ENCODE measurements around the gene OPN3.

OPN3 gene

DNA sequence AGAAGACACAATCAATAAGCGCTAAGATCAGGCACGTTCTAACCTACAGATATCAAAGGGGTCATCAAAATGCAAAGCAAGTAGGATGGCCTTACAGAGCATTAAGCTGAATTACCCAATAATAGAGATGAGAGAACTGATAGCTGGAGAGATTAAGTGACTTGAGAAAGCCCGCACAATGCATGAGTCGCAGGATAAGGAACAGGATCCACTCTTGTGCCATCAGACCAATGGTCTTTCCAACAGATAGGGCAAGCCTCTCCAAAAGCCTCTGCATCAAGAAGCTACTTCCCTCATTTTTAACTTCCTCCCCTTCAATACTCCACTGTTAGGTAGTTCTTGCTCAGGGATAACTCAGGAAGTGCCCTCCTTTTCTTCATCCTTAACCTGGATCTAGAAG, 2.6 kb downstream of the OPN3 start:
- no peak for TF ChIP-seq GATA2 (IDR thresholded peaks at IDR 0.05; ENCODE audit: low read depth, low read length)

GRCh38 chr1:241637046-241637590, 3.1 kb downstream of the OPN3 start:
- TF ChIP-seq GATA2 (IDR thresholded peaks at IDR 0.05; ENCODE audit: low read depth, low read length) (no peak), GATA3 (IDR thresholded peaks at IDR 0.05; ENCODE audit: low read depth, low read length) (peak; percentile 30; the same call in 1 of the 2 replicates)

- no peak for TF ChIP-seq GATA3 (IDR thresholded peaks at IDR 0.05; ENCODE audit: low read depth, low read length)
- no peak for TF ChIP-seq GATA2 (IDR thresholded peaks at IDR 0.05; ENCODE audit: low read depth, low read length)
These were observed 3.9 kb downstream of the OPN3 start for GRCh38 chr1:241636291-241636690.

- TF ChIP-seq GATA2 (IDR thresholded peaks at IDR 0.05; ENCODE audit: low read depth, low read length): no peak
- no peak for TF ChIP-seq GATA3 (IDR thresholded peaks at IDR 0.05; ENCODE audit: low read depth, low read length)
These were observed 4.5 kb downstream of the OPN3 start for GRCh38 chr1:241635556-241636152.

- TF ChIP-seq GATA3 (IDR thresholded peaks at IDR 0.05; ENCODE audit: low read depth, low read length): no peak
- TF ChIP-seq GATA2 (IDR thresholded peaks at IDR 0.05; ENCODE audit: low read depth, low read length): no peak
These were observed 7.2 kb downstream of the OPN3 start for GRCh38 chr1:241632987-241633386.

GRCh38 chr1:241631674-241632073, 8.5 kb downstream of the OPN3 start:
- no peak for TF ChIP-seq GATA3 (IDR thresholded peaks at IDR 0.05; ENCODE audit: low read depth, low read length)
- TF ChIP-seq GATA2 (IDR thresholded peaks at IDR 0.05; ENCODE audit: low read depth, low read length): no peak

DNA sequence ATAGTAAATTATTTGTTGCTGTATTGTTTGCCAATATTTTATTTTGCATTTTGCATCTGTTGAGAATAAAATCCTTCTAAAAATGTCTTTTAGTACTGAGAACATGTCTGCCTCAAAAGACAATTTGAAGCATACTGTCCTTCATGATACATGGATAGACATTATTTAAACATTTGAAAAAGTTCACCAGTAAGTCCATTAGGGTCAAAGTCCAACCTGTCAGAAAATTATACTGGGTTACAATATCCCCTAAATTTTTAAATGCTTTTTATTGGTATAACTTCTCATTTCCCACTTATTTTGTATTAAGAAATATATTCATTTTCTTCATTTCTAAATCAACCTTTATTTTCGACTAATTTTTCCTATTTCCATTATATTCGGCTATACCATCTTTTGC, 9.3 kb downstream of the OPN3 start:
- no peak for TF ChIP-seq GATA2 (IDR thresholded peaks at IDR 0.05; ENCODE audit: low read depth, low read length)
- TF ChIP-seq GATA3 (IDR thresholded peaks at IDR 0.05; ENCODE audit: low read depth, low read length): no peak

DNA sequence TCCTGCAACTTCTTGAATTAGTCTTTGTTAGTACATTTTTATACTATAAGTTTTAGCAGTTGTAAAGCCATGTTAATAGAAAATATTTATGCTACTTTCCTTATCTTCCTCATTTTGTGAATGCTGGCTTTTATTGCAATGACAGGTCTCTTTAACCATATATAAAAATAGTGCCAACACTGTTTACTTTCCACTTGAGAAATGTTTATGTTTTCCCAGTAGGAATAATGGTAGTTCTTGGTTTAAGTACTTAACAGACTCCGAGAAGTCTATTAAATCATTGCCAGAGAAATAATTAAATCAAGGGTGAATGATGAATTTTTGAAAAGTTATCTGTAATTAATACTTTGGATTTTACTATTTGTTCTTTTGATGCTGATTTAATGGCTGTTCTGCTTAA, 9.7 kb downstream of the OPN3 start:
- TF ChIP-seq GATA3 (IDR thresholded peaks at IDR 0.05; ENCODE audit: low read depth, low read length): no peak
- TF ChIP-seq GATA2 (IDR thresholded peaks at IDR 0.05; ENCODE audit: low read depth, low read length): no peak

DNA sequence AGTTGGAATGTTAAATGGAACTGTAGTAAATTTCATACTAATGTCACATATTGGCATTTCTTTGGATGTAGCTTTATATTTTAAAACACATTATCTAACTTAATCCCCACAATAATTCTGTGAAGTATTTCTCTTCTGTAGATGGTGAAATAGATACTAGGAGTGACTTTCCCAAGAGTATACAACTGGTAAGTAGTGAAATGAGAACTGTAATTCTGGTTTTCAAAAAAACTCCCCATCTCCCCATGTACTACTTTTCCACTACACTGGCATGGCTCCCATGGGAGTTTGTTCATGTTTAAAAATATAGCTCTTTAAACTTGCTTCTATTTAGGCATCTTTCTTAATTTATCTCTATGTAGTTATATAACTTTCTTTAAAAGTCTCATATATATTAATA, 10.2 kb downstream of the OPN3 start:
- TF ChIP-seq GATA3 (IDR thresholded peaks at IDR 0.05; ENCODE audit: low read depth, low read length) (no peak), GATA2 (IDR thresholded peaks at IDR 0.05; ENCODE audit: low read depth, low read length) (no peak)

DNA sequence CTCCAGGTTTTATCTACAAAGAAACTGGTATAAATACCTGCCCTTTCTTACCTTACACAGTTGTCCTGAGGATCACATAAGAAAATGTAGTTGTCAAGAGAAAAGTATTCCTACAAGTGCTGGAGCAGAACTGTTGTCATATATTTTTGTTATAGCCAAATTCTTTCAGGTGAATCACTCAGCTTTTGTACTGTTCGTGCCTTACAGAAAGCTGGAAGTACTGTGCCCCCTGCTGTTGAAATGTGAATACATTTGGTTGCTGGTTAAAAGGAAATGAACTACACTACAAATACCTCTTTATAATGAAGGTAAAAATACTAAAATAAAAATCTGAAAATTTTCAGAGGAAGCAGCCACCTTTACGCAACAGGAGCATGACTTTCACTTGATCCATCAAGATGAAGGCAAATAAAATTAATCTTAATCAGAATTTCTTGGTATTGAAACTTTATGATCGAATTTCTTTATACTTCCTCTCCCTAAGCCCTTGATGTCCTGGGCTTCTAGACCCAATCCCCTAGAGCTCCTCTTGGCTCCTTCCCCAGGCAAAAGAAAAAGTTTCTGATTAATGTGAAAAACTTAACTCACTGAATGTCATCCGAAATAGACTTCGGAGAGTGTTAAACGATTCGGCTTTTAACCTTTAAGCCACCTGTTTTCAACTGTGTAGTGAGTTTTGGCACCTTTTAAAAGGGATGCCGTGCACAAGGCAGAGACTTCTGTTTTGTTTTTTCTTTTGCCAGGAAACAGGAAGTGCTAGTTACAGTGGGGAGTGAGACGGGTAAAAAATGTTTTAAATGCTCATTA, 12.5 kb downstream of the OPN3 start:
- TF ChIP-seq GATA2 (IDR thresholded peaks at IDR 0.05; ENCODE audit: low read depth, low read length) (no peak), GATA3 (IDR thresholded peaks at IDR 0.05; ENCODE audit: low read depth, low read length) (no peak)

- TF ChIP-seq GATA2 (IDR thresholded peaks at IDR 0.05; ENCODE audit: low read depth, low read length) (no peak), GATA3 (IDR thresholded peaks at IDR 0.05; ENCODE audit: low read depth, low read length) (no peak)
These were observed 15.2 kb downstream of the OPN3 start for GRCh38 chr1:241624935-241625334.

- no peak for TF ChIP-seq GATA2 (IDR thresholded peaks at IDR 0.05; ENCODE audit: low read depth, low read length)
- no peak for TF ChIP-seq GATA3 (IDR thresholded peaks at IDR 0.05; ENCODE audit: low read depth, low read length)
These were observed 17.5 kb downstream of the OPN3 start for GRCh38 chr1:241622669-241623068.

GRCh38 chr1:241617426-241617825, 22.7 kb downstream of the OPN3 start:
- no peak for TF ChIP-seq GATA2 (IDR thresholded peaks at IDR 0.05; ENCODE audit: low read depth, low read length)
- no peak for TF ChIP-seq GATA3 (IDR thresholded peaks at IDR 0.05; ENCODE audit: low read depth, low read length)

GRCh38 chr1:241615043-241615974, 24.9 kb downstream of the OPN3 start:
- TF ChIP-seq GATA3 (IDR thresholded peaks at IDR 0.05; ENCODE audit: low read depth, low read length) (no peak), GATA2 (IDR thresholded peaks at IDR 0.05; ENCODE audit: low read depth, low read length) (no peak)

Data from SH-SY5Y (cell line).